H1 (cell line): ENCODE measurements around the gene PET117. TPM values are rescaled to one million over a fixed set of nuclear protein-coding genes. Genes with fewer than 3 reads are reported as not detected.

Experiments
- BACH1 ChIP-seq: IDR thresholded peaks from 2 replicates; pipeline ENCODE4 v1.6.1; 2012; ENCODE audit warnings: low read length, improper control_type of control experiment
- EP300 ChIP-seq, 2 experiments: IDR thresholded peaks; 1 replicate in 1 of 2; 2 replicates in 1 of 2; pipeline ENCODE4 v1.6.1; 2011 to 2012; ENCODE audit warnings: low read depth in 2 of 2, low read length in 2 of 2, mild to moderate bottlenecking in 2 of 2, borderline replicate concordance in 1 of 2, inconsistent platforms in 1 of 2, moderate library complexity in 1 of 2
- JUND ChIP-seq: IDR thresholded peaks from 2 replicates; pipeline ENCODE4 v1.6.1; 2011; ENCODE audit warnings: mild to moderate bottlenecking, improper control_type of control experiment, low read length
- PHF8 ChIP-seq: fragments of 200-600 bp; sonication (generic); conservative IDR thresholded peaks from 2 replicates; pipeline ENCODE4 v1.7.1; 2012; ENCODE audit warnings: low read depth, mild to moderate bottlenecking, inconsistent platforms, low read length, moderate library complexity
- POLR2AphosphoS5 ChIP-seq: IDR thresholded peaks from 2 replicates; pipeline ENCODE4 v1.6.1; 2011; ENCODE audit warnings: low read depth, low read length
- polyA plus RNA-seq, 7 experiments: library from polyadenylated mRNA; depleted of rRNA in 3 of 7; stranded (reverse) in 5 of 7; unstranded in 2 of 7; fragments of >200 nt in 5 of 7; fragments of 200-250 nt in 2 of 7; gene quantifications; 1 replicate in 5 of 7; 2 replicates in 1 of 7; 4 replicates in 1 of 7; pipeline versions ENCODE4 v1.2.1 to v1.2.3, GENCODE V29; 2011 to 2013; ENCODE audit warnings: missing spikeins in 2 of 7, mixed read lengths in 2 of 7
- total RNA-seq: library from RNA; stranded (reverse); fragmentation: NEBNext Ultra II Directional; extraction: Animal tissue kit (Norgen Biotek cat#: 25700); gene quantifications from 2 replicates; pipeline ENCODE4 v1.2.1, GENCODE V29; 2021
- TF ChIP-seq, protein P1 (sequence below): IDR thresholded peaks from 2 replicates; pipeline ENCODE4 v1.6.1; 2012; ENCODE audit warnings: low read length, inconsistent platforms

The PET117 gene
- total and polyA plus RNA-seq, 2 of the 8 experiments (the other 6 are each of a cell fraction or from before 2014, with no cell fraction given) = 9.1 to 23.8 TPM

DNA sequence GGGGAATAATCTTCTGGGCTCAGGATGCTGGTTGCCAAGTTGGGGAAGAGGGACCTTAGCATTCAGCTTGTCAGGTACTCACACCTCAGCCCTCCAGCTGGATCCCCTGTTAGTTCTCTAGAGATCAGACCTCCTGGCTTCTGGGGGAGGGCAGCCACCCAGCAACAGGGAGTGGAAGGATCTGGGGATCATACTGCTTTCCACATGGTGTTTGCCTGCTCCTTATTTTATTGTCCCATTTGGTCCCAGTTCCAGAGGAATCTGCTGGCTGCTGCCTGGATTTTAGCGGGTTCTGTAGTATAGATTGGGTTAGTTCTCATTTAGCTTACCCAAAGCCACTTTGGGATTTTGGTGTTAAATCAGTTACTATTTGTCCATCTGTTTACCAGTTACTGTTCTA is 29.3 kb downstream of the PET117 start (continued):
- TF ChIP-seq JUND = no peak
- TF ChIP-seq EP300 (IDR thresholded peaks at IDR 0.05; ENCODE audit: borderline replicate concordance in 1 of 2, low read depth in 2 of 2, low read length in 2 of 2) = no peak
- TF ChIP-seq, protein P1, sequence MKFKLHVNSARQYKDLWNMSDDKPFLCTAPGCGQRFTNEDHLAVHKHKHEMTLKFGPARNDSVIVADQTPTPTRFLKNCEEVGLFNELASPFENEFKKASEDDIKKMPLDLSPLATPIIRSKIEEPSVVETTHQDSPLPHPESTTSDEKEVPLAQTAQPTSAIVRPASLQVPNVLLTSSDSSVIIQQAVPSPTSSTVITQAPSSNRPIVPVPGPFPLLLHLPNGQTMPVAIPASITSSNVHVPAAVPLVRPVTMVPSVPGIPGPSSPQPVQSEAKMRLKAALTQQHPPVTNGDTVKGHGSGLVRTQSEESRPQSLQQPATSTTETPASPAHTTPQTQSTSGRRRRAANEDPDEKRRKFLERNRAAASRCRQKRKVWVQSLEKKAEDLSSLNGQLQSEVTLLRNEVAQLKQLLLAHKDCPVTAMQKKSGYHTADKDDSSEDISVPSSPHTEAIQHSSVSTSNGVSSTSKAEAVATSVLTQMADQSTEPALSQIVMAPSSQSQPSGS = no peak
- TF ChIP-seq POLR2AphosphoS5 = no peak
- TF ChIP-seq PHF8 = no peak
- no peak for TF ChIP-seq BACH1
